Jurkat, Clone E6-1 (cell line): Measurements from ENCODE around the gene MAMDC4.
"Not testable (repeated sequence)": the region's sequence is repeated elsewhere in the genome, so short reads cannot be mapped to it uniquely, and the experiment has no call there.

Experiments used
- DNase-seq: peaks from one replicate; pipeline ENCODE4 v3.0.0-alpha.2; 2011; ENCODE audit warnings: low read depth, low spot score
- H3K4me3 ChIP-seq: 2 replicates; pipeline ENCODE4 v1.5.1; 2011; ENCODE audit warnings: mild to moderate bottlenecking, low read length, control low read depth, moderate library complexity

MAMDC4 gene

GRCh38 chr9:136835932-136836904, 15.9 kb upstream of the MAMDC4 start:
- DNase-seq, result no peak
- no peak overlapping the region for H3K4me3 ChIP-seq

- no peak for DNase-seq
- no peak overlapping the region for H3K4me3 ChIP-seq
These were observed 14.8 kb upstream of the MAMDC4 start for GRCh38 chr9:136837146-136837855.

GRCh38 chr9:136837856-136838277, 14.3 kb upstream of the MAMDC4 start:
- H3K4me3 ChIP-seq, DNase-seq: not testable (repeated sequence)

- no peak for DNase-seq
- H3K4me3 ChIP-seq, result no peak overlapping the region
These were observed 13.6 kb upstream of the MAMDC4 start for GRCh38 chr9:136838314-136839228.

GRCh38 chr9:136839229-136840139, 12.7 kb upstream of the MAMDC4 start:
- DNase-seq, result no peak

GRCh38 chr9:136840140-136840876, 11.8 kb upstream of the MAMDC4 start:
- DNase-seq, result no peak
- no peak overlapping the region for H3K4me3 ChIP-seq

More at GRCh38 chr9:136839229-136840139, 12.7 kb upstream of the MAMDC4 start:
- H3K4me3 ChIP-seq, result no peak overlapping the region

- H3K4me3 ChIP-seq, result no peak overlapping the region
- peak; percentile 32 for DNase-seq
These were observed 11.1 kb upstream of the MAMDC4 start for GRCh38 chr9:136840877-136841645.

GRCh38 chr9:136841646-136842379, 10.3 kb upstream of the MAMDC4 start:
- DNase-seq, H3K4me3 ChIP-seq: not testable (repeated sequence)

GRCh38 chr9:136842380-136842948, 9.7 kb upstream of the MAMDC4 start, which contains the start of gene AJM1:
TSS of gene AJM1 (plus strand) at chr9:136842478. CDS start at chr9:136844415, 1,937 bp downstream.
- peak within 1 kb of the TSS; percentile 49 for H3K4me3 ChIP-seq
- DNase-seq, result peak; percentile 70

GRCh38 chr9:136843159-136843800, 8.9 kb upstream of the MAMDC4 start:
- DNase-seq, H3K4me3 ChIP-seq: not testable (repeated sequence)

- DNase-seq, H3K4me3 ChIP-seq: not testable (repeated sequence)
These were observed 8.1 kb upstream of the MAMDC4 start for GRCh38 chr9:136843801-136844740.

- DNase-seq, result no peak
- H3K4me3 ChIP-seq, result no peak overlapping the region
These were observed 7.2 kb upstream of the MAMDC4 start for GRCh38 chr9:136844761-136845464.

GRCh38 chr9:136845465-136846260, 6.5 kb upstream of the MAMDC4 start:
- DNase-seq, result no peak
- no peak overlapping the region for H3K4me3 ChIP-seq
